Fibroblast of the aortic adventitia (primary cell): ENCODE results near the gene VARS1. TPM values are rescaled to one million over a fixed set of nuclear protein-coding genes. Genes with fewer than 3 reads are reported as not detected.
"Not testable (repeated sequence)": the region's sequence is repeated elsewhere in the genome, so short reads cannot be mapped to it uniquely, and the experiment has no call there.

Source experiments
- DNase-seq: peaks from one replicate; pipeline ENCODE4 v3.0.0-alpha.2; 2010; ENCODE audit warnings: low read depth
- H3K4me3 ChIP-seq: 2 replicates; pipeline ENCODE4 v1.5.1; 2011; ENCODE audit warnings: low read depth, mild to moderate bottlenecking, control low read depth, low read length, moderate library complexity
- total RNA-seq: library from RNA; depleted of rRNA; stranded (reverse); fragments of >200 nt; gene quantifications from 2 replicates; pipeline ENCODE4 v1.2.3, GENCODE V29; 2012; ENCODE audit warnings: low replicate concordance
- TF ChIP-seq, protein P1 (sequence below): IDR thresholded peaks from 2 replicates; pipeline ENCODE4 v1.5.1; 2011; ENCODE audit warnings: mild to moderate bottlenecking, low read length, control low read depth, inconsistent platforms; ENCODE audit not compliant: insufficient read depth

VARS1 gene
- total RNA-seq, 1 donor = 68.8 TPM

GRCh38 chr6:31821301-31822035 is 25.9 kb upstream of the VARS1 start:
- DNase-seq = no peak
- H3K4me3 ChIP-seq = peak overlapping the region; percentile 68
- TF ChIP-seq, protein P1, sequence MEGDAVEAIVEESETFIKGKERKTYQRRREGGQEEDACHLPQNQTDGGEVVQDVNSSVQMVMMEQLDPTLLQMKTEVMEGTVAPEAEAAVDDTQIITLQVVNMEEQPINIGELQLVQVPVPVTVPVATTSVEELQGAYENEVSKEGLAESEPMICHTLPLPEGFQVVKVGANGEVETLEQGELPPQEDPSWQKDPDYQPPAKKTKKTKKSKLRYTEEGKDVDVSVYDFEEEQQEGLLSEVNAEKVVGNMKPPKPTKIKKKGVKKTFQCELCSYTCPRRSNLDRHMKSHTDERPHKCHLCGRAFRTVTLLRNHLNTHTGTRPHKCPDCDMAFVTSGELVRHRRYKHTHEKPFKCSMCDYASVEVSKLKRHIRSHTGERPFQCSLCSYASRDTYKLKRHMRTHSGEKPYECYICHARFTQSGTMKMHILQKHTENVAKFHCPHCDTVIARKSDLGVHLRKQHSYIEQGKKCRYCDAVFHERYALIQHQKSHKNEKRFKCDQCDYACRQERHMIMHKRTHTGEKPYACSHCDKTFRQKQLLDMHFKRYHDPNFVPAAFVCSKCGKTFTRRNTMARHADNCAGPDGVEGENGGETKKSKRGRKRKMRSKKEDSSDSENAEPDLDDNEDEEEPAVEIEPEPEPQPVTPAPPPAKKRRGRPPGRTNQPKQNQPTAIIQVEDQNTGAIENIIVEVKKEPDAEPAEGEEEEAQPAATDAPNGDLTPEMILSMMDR = no peak

- DNase-seq, H3K4me3 ChIP-seq: not testable (repeated sequence)
Observed at GRCh38 chr6:31820399-31820798, 24.8 kb upstream of the VARS1 start.

GRCh38 chr6:31819871-31820299 is 24.3 kb upstream of the VARS1 start:
- TF ChIP-seq, protein P1 = no peak
- H3K4me3 ChIP-seq = no peak overlapping the region
- no peak for DNase-seq

GRCh38 chr6:31817929-31818511 is 22.5 kb upstream of the VARS1 start:
- H3K4me3 ChIP-seq = peak overlapping the region; percentile 61
- not testable (repeated sequence) for DNase-seq

GRCh38 chr6:31817133-31817928 is 21.8 kb upstream of the VARS1 start:
- peak overlapping the region; percentile 61 for H3K4me3 ChIP-seq
- not testable (repeated sequence) for DNase-seq

DNA sequence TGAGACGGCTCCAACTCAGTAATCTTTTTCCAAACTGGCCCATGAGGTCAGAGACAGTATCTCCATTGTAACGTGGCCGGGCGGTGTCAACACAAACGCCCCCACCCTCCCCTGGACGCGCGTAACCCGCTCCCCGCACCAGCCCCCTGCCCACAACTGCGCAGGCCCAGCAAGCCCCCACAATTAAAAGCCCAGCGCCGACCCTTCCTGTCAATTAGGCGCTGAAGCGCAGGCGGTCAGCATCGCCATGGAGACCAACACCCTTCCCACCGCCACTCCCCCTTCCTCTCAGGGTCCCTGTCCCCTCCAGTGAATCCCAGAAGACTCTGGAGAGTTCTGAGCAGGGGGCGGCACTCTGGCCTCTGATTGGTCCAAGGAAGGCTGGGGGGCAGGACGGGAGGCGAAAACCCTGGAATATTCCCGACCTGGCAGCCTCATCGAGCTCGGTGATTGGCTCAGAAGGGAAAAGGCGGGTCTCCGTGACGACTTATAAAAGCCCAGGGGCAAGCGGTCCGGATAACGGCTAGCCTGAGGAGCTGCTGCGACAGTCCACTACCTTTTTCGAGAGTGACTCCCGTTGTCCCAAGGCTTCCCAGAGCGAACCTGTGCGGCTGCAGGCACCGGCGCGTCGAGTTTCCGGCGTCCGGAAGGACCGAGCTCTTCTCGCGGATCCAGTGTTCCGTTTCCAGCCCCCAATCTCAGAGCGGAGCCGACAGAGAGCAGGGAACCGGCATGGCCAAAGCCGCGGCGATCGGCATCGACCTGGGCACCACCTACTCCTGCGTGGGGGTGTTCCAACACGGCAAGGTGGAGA is 19.7 kb upstream of the VARS1 start, which contains the start of the genes HSPA1A and HSPA1L:
Gene HSPA1A, plus strand, starts transcription at position 519 of the 814 bp plus-strand sequence. Its CDS starts 214 bp downstream, at position 733.
Gene HSPA1L, minus strand, starts transcription at position 259 of the 814 bp plus-strand sequence. CDS start 3,311 bp downstream, outside the sequence.
- H3K4me3 ChIP-seq = peak within 1 kb of the TSS; percentile 85
- TF ChIP-seq, protein P1 = no peak
- DNase-seq = peak; percentile 96

DNA sequence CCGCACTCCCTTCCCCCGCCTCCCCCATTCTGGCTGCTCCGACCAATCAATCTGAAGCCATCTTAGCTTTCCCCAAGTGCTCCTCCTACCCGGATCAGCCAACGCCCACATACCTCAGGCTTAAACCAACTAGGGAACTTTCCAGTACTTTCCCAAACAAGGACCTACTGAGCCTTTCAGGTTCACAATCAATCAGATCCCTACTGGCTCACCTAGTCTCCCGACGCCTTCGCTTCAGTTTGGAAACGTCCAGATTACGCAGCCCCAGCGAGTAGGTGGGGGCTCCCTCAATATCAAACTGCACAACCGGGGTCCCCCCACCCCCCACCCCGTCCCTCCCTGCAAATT is 19.1 kb upstream of the VARS1 start:
- H3K4me3 ChIP-seq = peak overlapping the region; percentile 68
- TF ChIP-seq, protein P1 = no peak
- peak; percentile 99 for DNase-seq
